ENCODE data around the gene ZNF785.

ZNF785 gene

GRCh38 chr16:30533748-30534367, 51.6 kb downstream of the ZNF785 start:
- no peak for TF ChIP-seq POLR2A (IDR thresholded peaks at IDR 0.05; ENCODE audit: low read depth, low read length)
- TF ChIP-seq TAF1 (IDR thresholded peaks at IDR 0.05; ENCODE audit: borderline replicate concordance, low read depth, low read length): no peak
- no peak for TF ChIP-seq POLR2AphosphoS5 (IDR thresholded peaks at IDR 0.05; ENCODE audit: low read depth, low read length)
- no peak for DNase-seq (ENCODE audit: insufficient read length)
- peak; percentile 60 for FAIRE-seq

- TF ChIP-seq TAF1 (IDR thresholded peaks at IDR 0.05; ENCODE audit: borderline replicate concordance, low read depth, low read length) (no peak), POLR2AphosphoS5 (IDR thresholded peaks at IDR 0.05; ENCODE audit: low read depth, low read length) (no peak), POLR2A (IDR thresholded peaks at IDR 0.05; ENCODE audit: low read depth, low read length) (no peak)
- FAIRE-seq (no peak), DNase-seq (ENCODE audit: insufficient read length) (no peak)
These were observed 52.4 kb downstream of the ZNF785 start for GRCh38 chr16:30533146-30533522.

GRCh38 chr16:30532285-30533145, 53.0 kb downstream of the ZNF785 start:
- FAIRE-seq (no peak), DNase-seq (ENCODE audit: insufficient read length) (no peak)
- TF ChIP-seq TAF1 (IDR thresholded peaks at IDR 0.05; ENCODE audit: borderline replicate concordance, low read depth, low read length): no peak
- TF ChIP-seq POLR2AphosphoS5 (IDR thresholded peaks at IDR 0.05; ENCODE audit: low read depth, low read length): no peak
- no peak for TF ChIP-seq POLR2A (IDR thresholded peaks at IDR 0.05; ENCODE audit: low read depth, low read length)

All from GM12892 (cell line).